Tibial artery (tissue), 4 donors: Measurements from ENCODE around the gene SCARB2.

Experiments used
- DNase-seq, 2 donors: peaks; one replicate each; pipeline ENCODE4 v3.0.0-alpha.2; 2019
- H3K27ac ChIP-seq, 2 donors: fragments of 200-600 bp; sonication (generic) in 1 of 2; 1 replicate in 1 of 2; 2 replicates in 1 of 2; pipeline ENCODE4 v1.5.1; 2018 to 2019; ENCODE audit warnings: mild to moderate bottlenecking in 1 of 2
- H3K27me3 ChIP-seq, 2 donors: fragments of 200-600 bp; sonication (generic) in 1 of 2; one replicate each; pipeline versions ENCODE4 v1.5.1 to v1.6.0; 2016 to 2019
- H3K36me3 ChIP-seq, 3 donors: fragments of 200-600 bp; sonication (generic) in 2 of 3; one replicate each; pipeline ENCODE4 v1.5.1; 2016 to 2019; ENCODE audit warnings: mild to moderate bottlenecking in 2 of 3
- H3K4me1 ChIP-seq, 4 donors: fragments of 200-600 bp; sonication (generic) in 2 of 4; 1 replicate in 3 of 4; 2 replicates in 1 of 4; pipeline ENCODE4 v1.5.1; 2016 to 2019
- H3K4me3 ChIP-seq, 2 donors: fragments of 200-600 bp; sonication (generic) in 1 of 2; 1 replicate in 1 of 2; 2 replicates in 1 of 2; pipeline ENCODE4 v1.5.1; 2018 to 2019; ENCODE audit warnings: mild to moderate bottlenecking in 2 of 2
- H3K9me3 ChIP-seq, 3 donors: fragments of 200-600 bp; sonication (generic) in 1 of 3; one replicate each; pipeline ENCODE4 v1.5.1; 2016 to 2019
- intact Hi-C: fragments of 100-400 bp; cut with DNase I; formaldehyde crosslinking; loops from one replicate; pipeline ENCODE4 v1.15.0; 2023; ENCODE audit warnings: low total_unique reads
- TF ChIP-seq, protein P1 (sequence below), 2 experiments: fragments of 200-600 bp in 1 of 2; fragments of 450-650 bp in 1 of 2; IDR thresholded peaks; one replicate each; pipeline ENCODE4 v1.5.1; 2017 to 2019; ENCODE audit warnings: antibody characterized with exemption in 2 of 2, mild to moderate bottlenecking in 1 of 2, moderate library complexity in 1 of 2

The SCARB2 gene

GRCh38 chr4:76198411-76199237, 15.0 kb downstream of the SCARB2 start:
- peaks cover 0 to 84% (median 53%) of the 10 kb centered on the region in 4 donors for H3K4me1 ChIP-seq
- TF ChIP-seq, protein P1, sequence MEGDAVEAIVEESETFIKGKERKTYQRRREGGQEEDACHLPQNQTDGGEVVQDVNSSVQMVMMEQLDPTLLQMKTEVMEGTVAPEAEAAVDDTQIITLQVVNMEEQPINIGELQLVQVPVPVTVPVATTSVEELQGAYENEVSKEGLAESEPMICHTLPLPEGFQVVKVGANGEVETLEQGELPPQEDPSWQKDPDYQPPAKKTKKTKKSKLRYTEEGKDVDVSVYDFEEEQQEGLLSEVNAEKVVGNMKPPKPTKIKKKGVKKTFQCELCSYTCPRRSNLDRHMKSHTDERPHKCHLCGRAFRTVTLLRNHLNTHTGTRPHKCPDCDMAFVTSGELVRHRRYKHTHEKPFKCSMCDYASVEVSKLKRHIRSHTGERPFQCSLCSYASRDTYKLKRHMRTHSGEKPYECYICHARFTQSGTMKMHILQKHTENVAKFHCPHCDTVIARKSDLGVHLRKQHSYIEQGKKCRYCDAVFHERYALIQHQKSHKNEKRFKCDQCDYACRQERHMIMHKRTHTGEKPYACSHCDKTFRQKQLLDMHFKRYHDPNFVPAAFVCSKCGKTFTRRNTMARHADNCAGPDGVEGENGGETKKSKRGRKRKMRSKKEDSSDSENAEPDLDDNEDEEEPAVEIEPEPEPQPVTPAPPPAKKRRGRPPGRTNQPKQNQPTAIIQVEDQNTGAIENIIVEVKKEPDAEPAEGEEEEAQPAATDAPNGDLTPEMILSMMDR (IDR thresholded peaks at IDR 0.05), result no peak
- H3K27me3 ChIP-seq, result no peaks in the 10 kb centered on the region
- DNase-seq, result peak; percentile 67 to 73
- peaks cover 0 to 15% (median 12%) of the 10 kb centered on the region in 3 donors for H3K36me3 ChIP-seq
- intact Hi-C loops, result no loop called here
- no peaks in the 10 kb centered on the region for H3K9me3 ChIP-seq
- no peak overlapping the region for H3K4me3 ChIP-seq
- peak overlapping the region; percentile 43 to 57 for H3K27ac ChIP-seq

DNA sequence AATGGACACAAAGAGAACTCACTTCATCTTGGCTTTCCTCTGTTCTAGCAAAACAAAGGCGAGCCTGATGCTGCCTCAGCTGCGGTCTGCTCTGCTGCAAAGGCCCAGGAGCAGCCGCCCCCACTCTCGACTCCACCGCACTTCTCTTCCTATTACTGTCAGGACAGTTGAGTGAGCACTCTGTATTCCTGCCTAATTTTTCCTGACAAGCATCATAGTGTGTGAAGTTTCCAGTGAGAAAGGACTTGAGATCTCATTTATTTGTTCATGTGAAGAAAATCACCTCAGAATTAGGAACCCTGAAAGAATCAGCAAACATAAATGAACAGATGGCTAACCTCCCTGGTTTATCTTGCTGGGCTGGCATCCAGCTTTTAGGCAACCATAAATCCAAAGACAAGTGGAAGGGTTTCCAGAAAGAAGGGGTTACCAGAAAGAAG, 15.6 kb downstream of the SCARB2 start:
- DNase-seq, result peak in 1 of 2 donors; percentile 63
- Histone ChIP-seq H3K27me3 (no peaks in the 10 kb centered on the region), H3K4me3 (no peak overlapping the region), H3K9me3 (no peaks in the 10 kb centered on the region), H3K27ac (peak overlapping the region; percentile 43 to 57), H3K36me3 (peaks cover 2 to 21% (median 18%) of the 10 kb centered on the region in 3 donors), H3K4me1 (peaks cover 0 to 79% (median 50%) of the 10 kb centered on the region in 4 donors)
- TF ChIP-seq, protein P1 (IDR thresholded peaks at IDR 0.05), result no peak
- intact Hi-C loops, result no loop called here

GRCh38 chr4:76197031-76197743, 16.4 kb downstream of the SCARB2 start:
- Histone ChIP-seq H3K4me1 (peaks cover 0 to 78% (median 50%) of the 10 kb centered on the region in 4 donors), H3K36me3 (peaks cover 10 to 30% (median 26%) of the 10 kb centered on the region in 3 donors), H3K4me3 (no peak overlapping the region), H3K27ac (peak overlapping the region; percentile 43 to 57), H3K9me3 (no peaks in the 10 kb centered on the region), H3K27me3 (no peaks in the 10 kb centered on the region)
- TF ChIP-seq, protein P1 (IDR thresholded peaks at IDR 0.05), result no peak
- DNase-seq, result no peak
- intact Hi-C loops, result no loop called here

DNA sequence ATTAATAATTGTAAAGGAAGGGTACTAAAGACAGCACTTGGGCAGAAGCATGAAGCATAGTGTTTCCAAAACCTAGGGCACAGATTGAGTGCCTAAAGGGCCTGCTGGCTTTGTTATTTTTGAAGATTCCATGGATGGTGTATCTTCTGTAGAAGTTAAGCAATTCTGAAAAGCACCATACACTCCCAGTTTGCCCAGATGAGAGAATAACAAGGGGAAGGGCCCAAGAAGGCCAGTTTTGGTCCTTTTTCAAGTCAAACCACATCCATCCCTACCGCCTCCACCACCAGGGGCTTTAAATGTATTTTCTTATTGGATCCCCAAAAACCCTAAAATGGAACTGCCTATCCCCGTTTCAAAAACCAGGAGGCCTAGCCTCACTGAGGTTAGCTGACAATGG, 17.2 kb downstream of the SCARB2 start:
- intact Hi-C loops, result no loop called here
- H3K36me3 ChIP-seq, result peaks cover 12 to 38% (median 34%) of the 10 kb centered on the region in 3 donors
- H3K4me1 ChIP-seq, result peaks cover 0 to 78% (median 50%) of the 10 kb centered on the region in 4 donors
- TF ChIP-seq, protein P1 (IDR thresholded peaks at IDR 0.05), result no peak
- H3K4me3 ChIP-seq, result no peak overlapping the region
- peak overlapping the region; percentile 43 to 57 for H3K27ac ChIP-seq
- DNase-seq, result no peak
- no peaks in the 10 kb centered on the region for H3K9me3 ChIP-seq
- H3K27me3 ChIP-seq, result no peaks in the 10 kb centered on the region

GRCh38 chr4:76195326-76195725, 18.3 kb downstream of the SCARB2 start:
- TF ChIP-seq, protein P1 (IDR thresholded peaks at IDR 0.05), result no peak
- intact Hi-C loops, result no loop called here
- no peaks in the 10 kb centered on the region for H3K27me3 ChIP-seq
- peak overlapping the region; percentile 50 to 68 for H3K27ac ChIP-seq
- no peak overlapping the region for H3K4me3 ChIP-seq
- no peaks in the 10 kb centered on the region for H3K9me3 ChIP-seq
- peaks cover 0 to 68% (median 46%) of the 10 kb centered on the region in 4 donors for H3K4me1 ChIP-seq
- DNase-seq, result no peak
- H3K36me3 ChIP-seq, result peaks cover 12 to 40% (median 34%) of the 10 kb centered on the region in 3 donors
